HL-60/S4 treated with retinoic acid at 250 ng/mL for 4 days and 3 days (cell line): ENCODE measurements around the gene MSH3.

ENCODE experiments used
- in situ Hi-C: fragments of 300-500 bp; cut with MboI; formaldehyde crosslinking; loops from 2 replicates; pipeline ENCODE4 v1.7.0; 2022; ENCODE audit warnings: low sequenced_read_pairs

MSH3 gene

GRCh38 chr5:80655231-80655774 lies 851 bp downstream of the MSH3 start:
- in situ Hi-C loops = loop anchor here (25.0 kb wide), 2 partner anchors 168 to 568 kb away; partner anchors contain the start of gene FAM151B

GRCh38 chr5:80656425-80656824 lies 2.0 kb downstream of the MSH3 start:
- in situ Hi-C loops = loop anchor here (25.0 kb wide), 2 partner anchors 169 to 569 kb away; partner anchors contain the start of gene FAM151B

- in situ Hi-C loops = loop anchor here (25.0 kb wide), 2 partner anchors 172 to 572 kb away; partner anchors contain the start of gene FAM151B
Measured at GRCh38 chr5:80659106-80659505, 4.7 kb downstream of the MSH3 start.

DNA sequence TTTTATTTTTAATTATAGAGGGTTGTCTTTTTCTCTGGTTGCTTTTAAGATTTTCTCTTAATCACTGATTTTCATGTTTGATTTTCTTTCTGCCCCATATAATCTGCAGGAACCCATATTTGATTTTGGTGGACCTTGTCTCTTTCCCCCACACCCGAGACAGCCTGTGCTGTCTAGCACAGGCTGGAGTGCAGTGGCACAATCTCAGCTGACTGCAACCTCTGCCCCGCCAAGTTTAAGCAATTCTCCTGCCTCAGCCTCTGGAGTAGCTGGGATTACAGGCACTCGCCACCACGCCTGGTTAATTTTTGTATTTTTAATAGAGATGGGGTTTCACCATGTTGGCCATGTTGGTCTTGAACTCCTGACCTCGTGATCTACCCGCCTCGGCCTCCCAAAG lies 6.2 kb downstream of the MSH3 start:
- in situ Hi-C loops = loop anchor here (25.0 kb wide), 2 partner anchors 173 to 573 kb away; partner anchors contain the start of gene FAM151B

- in situ Hi-C loops = loop anchor here (25.0 kb wide), 2 partner anchors 175 to 575 kb away; partner anchors contain the start of gene FAM151B
Measured at GRCh38 chr5:80662108-80662507, 7.7 kb downstream of the MSH3 start.

- in situ Hi-C loops = loop anchor here (25.0 kb wide), 2 partner anchors 178 to 578 kb away; partner anchors contain the start of gene FAM151B
Measured at GRCh38 chr5:80665057-80665456, 10.6 kb downstream of the MSH3 start.

DNA sequence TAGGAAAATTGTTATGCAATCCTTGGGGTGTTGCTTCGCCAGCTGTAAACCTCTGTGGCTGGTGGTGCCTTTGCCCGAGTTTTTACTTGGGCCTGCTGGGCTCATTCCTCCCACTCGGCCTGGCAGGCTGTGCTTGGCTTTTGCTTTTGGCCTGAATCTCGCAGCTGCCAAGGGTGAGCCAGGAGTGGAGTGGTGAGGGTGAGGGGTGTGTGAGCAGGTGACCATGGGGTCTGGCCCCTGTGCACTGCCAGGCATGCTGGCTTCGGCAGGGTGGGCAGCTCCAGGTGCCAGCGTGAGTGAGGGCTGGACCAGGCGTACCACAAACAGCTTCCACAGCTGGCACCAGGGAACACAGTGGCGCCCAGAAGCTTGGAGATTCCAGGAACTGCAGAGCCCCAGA lies 12.9 kb downstream of the MSH3 start:
- in situ Hi-C loops = loop anchor here (25.0 kb wide), 2 partner anchors 180 to 580 kb away; partner anchors contain the start of gene FAM151B

- in situ Hi-C loops = loop anchor here (25.0 kb wide), 2 partner anchors 181 to 581 kb away; partner anchors contain the start of gene FAM151B
Measured at GRCh38 chr5:80668016-80668969, 13.8 kb downstream of the MSH3 start.

- in situ Hi-C loops = loop anchor here (25.0 kb wide), 2 partner anchors 185 to 585 kb away; partner anchors contain the start of gene FAM151B
Measured at GRCh38 chr5:80672140-80672736, 17.8 kb downstream of the MSH3 start.

GRCh38 chr5:80676706-80677105 lies 22.3 kb downstream of the MSH3 start:
- in situ Hi-C loops = loop anchor here (25.0 kb wide), 1 partner anchor 511 kb away; no protein-coding TSS in a partner anchor

- in situ Hi-C loops = loop anchor here (25.0 kb wide), 1 partner anchor 501 kb away; no protein-coding TSS in a partner anchor
Measured at GRCh38 chr5:80686757-80687156, 32.3 kb downstream of the MSH3 start.

DNA sequence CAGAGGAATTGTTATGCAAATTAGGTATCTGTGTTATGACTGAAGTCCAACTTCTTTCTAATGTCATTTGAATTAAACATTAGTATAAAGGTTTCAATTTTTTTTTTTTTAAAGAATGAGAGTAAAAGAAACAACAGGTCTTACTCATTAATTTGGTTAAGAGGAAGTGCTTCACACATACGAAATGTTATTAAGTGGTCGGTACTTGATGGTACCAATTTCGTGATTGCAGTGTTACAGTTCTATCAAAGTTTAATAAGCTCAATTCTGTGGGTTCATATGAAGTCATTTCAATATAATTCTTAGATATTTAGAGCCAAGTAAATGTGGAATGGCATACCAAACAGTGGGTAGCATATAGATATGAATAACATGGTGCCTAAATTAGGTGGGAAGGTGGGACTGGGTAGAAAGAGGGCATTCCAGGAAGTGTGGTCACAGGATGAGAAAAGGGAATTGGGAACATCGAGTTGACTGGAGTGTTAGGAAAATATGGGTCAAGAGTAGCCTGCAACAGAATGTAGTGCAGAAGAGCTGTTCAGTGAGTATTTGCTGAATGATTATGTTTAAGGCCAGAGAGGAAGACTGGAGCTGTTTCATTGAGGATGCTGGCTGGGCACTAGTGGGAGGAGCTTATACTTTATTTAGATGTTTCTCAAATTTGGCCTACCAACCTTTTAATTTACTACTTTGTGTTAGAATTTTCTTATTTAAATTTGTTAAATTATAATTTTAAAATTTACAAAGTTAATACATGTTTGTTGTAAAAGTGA lies 34.4 kb downstream of the MSH3 start:
- in situ Hi-C loops = loop anchor here (25.0 kb wide), 1 partner anchor 498 kb away; no protein-coding TSS in a partner anchor

DNA sequence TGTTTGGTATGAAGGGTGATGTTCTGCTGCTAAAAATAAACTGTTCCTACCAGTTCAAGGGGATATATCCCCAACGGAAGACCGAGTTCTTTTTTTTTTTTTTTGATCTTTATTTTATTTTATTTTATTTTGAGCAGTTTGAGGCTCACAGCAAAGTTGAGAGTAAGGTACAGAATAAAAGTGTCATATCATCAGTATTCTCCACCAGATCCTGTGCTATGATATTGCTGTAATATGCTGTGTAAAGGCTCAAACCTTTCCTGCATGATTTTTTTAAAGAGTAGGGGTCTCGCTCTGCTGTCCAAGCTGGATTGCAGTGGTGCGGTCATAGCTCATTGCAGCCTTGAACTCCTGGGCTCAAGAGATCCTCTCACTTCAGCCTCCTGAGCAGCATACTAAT lies 35.2 kb downstream of the MSH3 start:
- in situ Hi-C loops = loop anchor here (25.0 kb wide), 1 partner anchor 498 kb away; no protein-coding TSS in a partner anchor

GRCh38 chr5:80695666-80696065 lies 41.2 kb downstream of the MSH3 start:
- in situ Hi-C loops = loop anchor here (25.0 kb wide), 1 partner anchor 492 kb away; no protein-coding TSS in a partner anchor

GRCh38 chr5:80696450-80696849 lies 42.0 kb downstream of the MSH3 start:
- in situ Hi-C loops = loop anchor here (25.0 kb wide), 1 partner anchor 491 kb away; no protein-coding TSS in a partner anchor

GRCh38 chr5:80697100-80697499 lies 42.6 kb downstream of the MSH3 start:
- in situ Hi-C loops = loop anchor here (25.0 kb wide), 1 partner anchor 490 kb away; no protein-coding TSS in a partner anchor

DNA sequence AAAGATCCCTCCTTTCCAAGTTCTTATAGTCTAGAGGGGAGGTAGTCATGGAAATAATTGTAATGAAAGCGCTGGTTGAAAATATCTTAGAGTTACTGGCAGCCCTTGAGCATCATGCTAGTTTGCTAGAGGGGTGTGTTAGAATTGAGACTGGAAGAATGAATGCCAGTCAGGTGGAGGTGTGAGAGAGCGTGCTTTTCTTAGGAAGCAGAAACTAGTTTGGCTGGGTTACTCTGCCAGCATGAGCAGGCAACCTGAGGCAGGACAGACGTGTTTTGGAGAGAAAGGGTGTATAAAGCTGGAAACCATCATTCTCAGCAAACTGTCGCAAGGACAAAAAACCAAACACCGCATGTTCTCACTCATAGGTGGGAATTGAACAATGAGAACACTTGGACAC lies 43.9 kb downstream of the MSH3 start:
- in situ Hi-C loops = loop anchor here (25.0 kb wide), 1 partner anchor 489 kb away; no protein-coding TSS in a partner anchor

DNA sequence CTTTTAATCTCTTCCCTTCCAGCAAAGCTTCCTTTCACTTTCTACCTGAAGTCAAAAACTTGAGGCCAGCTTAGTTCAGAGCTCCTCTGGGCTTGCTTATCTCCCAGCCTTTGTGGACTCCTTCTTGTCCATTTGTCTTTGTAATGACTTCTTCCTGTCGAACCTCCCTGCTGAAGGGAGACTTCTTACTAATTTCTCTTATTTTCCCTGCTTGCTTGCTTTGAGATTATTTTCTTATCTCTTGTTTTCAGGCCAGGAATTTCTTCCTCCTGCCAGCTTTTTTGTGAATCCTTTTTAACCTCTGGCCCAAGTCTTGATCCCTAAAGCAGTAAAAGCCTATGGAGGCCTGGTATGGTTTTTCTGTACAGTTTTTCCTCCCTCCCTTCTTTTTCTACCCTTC lies 47.1 kb downstream of the MSH3 start:
- in situ Hi-C loops = no loop called here

DNA sequence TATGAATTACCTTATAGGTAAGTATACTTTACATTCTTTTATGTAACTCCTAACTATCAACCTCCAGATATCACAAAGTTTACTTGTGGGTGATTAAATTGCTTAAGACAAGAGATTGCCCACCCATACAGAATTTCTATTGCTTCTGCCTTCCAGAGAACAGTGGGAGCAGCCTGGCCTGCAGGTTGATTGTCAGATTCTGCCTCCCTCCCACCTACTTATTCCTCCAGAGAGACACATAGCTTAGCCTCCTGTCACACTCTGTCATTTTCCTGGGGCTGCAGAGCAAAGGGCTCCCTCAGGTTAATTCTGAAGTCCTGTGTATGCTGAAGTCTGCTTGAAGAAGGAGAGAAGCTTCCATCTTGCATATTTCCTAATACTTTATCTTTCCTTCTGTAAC lies 48.8 kb downstream of the MSH3 start:
- in situ Hi-C loops = no loop called here

DNA sequence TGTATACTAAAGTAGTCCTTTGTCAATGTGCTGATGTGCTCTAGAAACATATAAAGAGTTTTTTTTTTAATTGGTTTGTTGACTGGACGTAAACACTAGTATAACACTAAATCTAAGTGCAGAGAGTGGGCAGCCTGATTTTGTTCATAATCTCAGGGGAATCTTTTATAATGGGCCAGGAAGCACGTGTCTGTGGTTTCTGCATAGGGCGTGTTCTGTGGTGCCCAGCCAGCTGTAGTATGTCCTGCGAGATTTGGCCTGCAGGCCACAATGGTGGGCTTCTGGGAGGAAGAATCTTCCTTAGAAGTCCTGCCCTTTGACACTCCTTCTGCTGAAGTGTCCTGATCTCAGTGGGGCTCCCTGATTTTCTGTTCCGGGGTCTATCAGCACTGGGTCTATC lies 49.3 kb downstream of the MSH3 start:
- in situ Hi-C loops = no loop called here
